ENCODE results near the gene GSE1. TPM values are rescaled to one million over a fixed set of nuclear protein-coding genes. Genes with fewer than 3 reads are reported as not detected.

GSE1 gene
- total and polyA plus RNA-seq, 2 of the 13 experiments (the other 11 are each of a cell fraction or from before 2014, with no cell fraction given), result 16.1 to 31.2 TPM

DNA sequence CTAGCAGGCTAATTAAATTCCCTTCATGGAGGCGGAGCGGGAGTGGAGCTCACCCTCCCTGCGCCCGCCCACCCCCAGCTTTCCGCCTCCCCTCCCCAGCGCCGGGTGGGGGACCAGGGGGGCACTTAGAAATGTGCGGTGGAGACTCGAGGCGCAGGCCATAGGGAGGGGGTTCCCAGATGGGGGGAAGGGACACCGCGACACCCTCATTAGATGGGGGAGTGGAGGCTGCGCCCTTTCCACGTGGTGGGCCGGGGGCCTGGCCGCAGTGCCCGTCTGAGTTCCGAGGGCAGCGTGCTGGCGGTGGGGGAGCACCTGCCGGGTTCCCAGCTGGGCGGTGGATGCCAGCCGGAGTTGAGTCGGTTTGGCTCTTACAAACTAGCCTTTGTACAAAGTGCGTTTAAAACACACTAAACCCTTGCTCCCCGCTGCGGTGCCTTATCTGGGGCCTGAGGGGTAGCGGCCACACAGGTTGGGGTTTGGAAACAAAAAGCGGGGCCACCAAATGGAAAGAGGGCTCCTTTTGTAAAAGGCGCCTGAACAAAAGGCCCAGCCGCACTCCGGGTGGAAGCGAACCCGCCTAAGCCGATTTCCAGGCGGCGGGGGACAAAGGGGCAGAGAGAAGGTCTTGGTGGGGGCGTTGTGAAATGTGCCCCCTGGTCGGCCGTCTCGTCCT is 1.4 kb downstream of the GSE1 start (continued):
- TF ChIP-seq, protein P1, sequence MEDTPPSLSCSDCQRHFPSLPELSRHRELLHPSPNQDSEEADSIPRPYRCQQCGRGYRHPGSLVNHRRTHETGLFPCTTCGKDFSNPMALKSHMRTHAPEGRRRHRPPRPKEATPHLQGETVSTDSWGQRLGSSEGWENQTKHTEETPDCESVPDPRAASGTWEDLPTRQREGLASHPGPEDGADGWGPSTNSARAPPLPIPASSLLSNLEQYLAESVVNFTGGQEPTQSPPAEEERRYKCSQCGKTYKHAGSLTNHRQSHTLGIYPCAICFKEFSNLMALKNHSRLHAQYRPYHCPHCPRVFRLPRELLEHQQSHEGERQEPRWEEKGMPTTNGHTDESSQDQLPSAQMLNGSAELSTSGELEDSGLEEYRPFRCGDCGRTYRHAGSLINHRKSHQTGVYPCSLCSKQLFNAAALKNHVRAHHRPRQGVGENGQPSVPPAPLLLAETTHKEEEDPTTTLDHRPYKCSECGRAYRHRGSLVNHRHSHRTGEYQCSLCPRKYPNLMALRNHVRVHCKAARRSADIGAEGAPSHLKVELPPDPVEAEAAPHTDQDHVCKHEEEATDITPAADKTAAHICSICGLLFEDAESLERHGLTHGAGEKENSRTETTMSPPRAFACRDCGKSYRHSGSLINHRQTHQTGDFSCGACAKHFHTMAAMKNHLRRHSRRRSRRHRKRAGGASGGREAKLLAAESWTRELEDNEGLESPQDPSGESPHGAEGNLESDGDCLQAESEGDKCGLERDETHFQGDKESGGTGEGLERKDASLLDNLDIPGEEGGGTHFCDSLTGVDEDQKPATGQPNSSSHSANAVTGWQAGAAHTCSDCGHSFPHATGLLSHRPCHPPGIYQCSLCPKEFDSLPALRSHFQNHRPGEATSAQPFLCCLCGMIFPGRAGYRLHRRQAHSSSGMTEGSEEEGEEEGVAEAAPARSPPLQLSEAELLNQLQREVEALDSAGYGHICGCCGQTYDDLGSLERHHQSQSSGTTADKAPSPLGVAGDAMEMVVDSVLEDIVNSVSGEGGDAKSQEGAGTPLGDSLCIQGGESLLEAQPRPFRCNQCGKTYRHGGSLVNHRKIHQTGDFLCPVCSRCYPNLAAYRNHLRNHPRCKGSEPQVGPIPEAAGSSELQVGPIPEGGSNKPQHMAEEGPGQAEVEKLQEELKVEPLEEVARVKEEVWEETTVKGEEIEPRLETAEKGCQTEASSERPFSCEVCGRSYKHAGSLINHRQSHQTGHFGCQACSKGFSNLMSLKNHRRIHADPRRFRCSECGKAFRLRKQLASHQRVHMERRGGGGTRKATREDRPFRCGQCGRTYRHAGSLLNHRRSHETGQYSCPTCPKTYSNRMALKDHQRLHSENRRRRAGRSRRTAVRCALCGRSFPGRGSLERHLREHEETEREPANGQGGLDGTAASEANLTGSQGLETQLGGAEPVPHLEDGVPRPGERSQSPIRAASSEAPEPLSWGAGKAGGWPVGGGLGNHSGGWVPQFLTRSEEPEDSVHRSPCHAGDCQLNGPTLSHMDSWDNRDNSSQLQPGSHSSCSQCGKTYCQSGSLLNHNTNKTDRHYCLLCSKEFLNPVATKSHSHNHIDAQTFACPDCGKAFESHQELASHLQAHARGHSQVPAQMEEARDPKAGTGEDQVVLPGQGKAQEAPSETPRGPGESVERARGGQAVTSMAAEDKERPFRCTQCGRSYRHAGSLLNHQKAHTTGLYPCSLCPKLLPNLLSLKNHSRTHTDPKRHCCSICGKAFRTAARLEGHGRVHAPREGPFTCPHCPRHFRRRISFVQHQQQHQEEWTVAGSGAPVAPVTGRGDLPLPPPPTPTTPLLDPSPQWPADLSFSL (CRISPR knock-in tag; IDR thresholded peaks at IDR 0.05), result 0 out of 2 replicates have a peak, but pooled peaks have one; percentile 21
- TF ChIP-seq ZFAT (CRISPR knock-in tag; conservative IDR thresholded peaks at IDR 0.05) (no peak), ZNF790 (CRISPR knock-in tag; IDR thresholded peaks at IDR 0.05; ENCODE audit: borderline replicate concordance) (peak; percentile 78; the same call in 1 of the 2 replicates), SOX13 (IDR thresholded peaks at IDR 0.05) (no peak), SOX13 (CRISPR knock-in tag; conservative IDR thresholded peaks at IDR 0.05 in 1 of 2, IDR thresholded peaks at IDR 0.05 in 1 of 2) (no peak), KDM2A (CRISPR knock-in tag; IDR thresholded peaks at IDR 0.05; ENCODE audit: borderline replicate concordance, low read depth) (no peak), HHEX (CRISPR knock-in tag; IDR thresholded peaks at IDR 0.05) (no peak)
- TF ChIP-seq, protein P2, sequence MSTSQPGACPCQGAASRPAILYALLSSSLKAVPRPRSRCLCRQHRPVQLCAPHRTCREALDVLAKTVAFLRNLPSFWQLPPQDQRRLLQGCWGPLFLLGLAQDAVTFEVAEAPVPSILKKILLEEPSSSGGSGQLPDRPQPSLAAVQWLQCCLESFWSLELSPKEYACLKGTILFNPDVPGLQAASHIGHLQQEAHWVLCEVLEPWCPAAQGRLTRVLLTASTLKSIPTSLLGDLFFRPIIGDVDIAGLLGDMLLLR (CRISPR knock-in tag; IDR thresholded peaks at IDR 0.05), result no peak
- TF ChIP-seq, protein P3, sequence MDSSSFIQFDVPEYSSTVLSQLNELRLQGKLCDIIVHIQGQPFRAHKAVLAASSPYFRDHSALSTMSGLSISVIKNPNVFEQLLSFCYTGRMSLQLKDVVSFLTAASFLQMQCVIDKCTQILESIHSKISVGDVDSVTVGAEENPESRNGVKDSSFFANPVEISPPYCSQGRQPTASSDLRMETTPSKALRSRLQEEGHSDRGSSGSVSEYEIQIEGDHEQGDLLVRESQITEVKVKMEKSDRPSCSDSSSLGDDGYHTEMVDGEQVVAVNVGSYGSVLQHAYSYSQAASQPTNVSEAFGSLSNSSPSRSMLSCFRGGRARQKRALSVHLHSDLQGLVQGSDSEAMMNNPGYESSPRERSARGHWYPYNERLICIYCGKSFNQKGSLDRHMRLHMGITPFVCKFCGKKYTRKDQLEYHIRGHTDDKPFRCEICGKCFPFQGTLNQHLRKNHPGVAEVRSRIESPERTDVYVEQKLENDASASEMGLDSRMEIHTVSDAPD (CRISPR knock-in tag; IDR thresholded peaks at IDR 0.05), result no peak
- TF ChIP-seq, protein P4, sequence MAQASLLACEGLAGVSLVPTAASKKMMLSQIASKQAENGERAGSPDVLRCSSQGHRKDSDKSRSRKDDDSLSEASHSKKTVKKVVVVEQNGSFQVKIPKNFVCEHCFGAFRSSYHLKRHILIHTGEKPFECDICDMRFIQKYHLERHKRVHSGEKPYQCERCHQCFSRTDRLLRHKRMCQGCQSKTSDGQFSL (CRISPR knock-in tag; IDR thresholded peaks at IDR 0.05), result peak; percentile 54; the same call in 1 of the 2 replicates
- TF ChIP-seq, protein P5, sequence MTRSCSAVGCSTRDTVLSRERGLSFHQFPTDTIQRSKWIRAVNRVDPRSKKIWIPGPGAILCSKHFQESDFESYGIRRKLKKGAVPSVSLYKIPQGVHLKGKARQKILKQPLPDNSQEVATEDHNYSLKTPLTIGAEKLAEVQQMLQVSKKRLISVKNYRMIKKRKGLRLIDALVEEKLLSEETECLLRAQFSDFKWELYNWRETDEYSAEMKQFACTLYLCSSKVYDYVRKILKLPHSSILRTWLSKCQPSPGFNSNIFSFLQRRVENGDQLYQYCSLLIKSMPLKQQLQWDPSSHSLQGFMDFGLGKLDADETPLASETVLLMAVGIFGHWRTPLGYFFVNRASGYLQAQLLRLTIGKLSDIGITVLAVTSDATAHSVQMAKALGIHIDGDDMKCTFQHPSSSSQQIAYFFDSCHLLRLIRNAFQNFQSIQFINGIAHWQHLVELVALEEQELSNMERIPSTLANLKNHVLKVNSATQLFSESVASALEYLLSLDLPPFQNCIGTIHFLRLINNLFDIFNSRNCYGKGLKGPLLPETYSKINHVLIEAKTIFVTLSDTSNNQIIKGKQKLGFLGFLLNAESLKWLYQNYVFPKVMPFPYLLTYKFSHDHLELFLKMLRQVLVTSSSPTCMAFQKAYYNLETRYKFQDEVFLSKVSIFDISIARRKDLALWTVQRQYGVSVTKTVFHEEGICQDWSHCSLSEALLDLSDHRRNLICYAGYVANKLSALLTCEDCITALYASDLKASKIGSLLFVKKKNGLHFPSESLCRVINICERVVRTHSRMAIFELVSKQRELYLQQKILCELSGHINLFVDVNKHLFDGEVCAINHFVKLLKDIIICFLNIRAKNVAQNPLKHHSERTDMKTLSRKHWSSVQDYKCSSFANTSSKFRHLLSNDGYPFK (CRISPR knock-in tag; IDR thresholded peaks at IDR 0.05; ENCODE audit: borderline replicate concordance), result peak; percentile 35; the same call in 1 of the 2 replicates
- TF ChIP-seq, protein P6, sequence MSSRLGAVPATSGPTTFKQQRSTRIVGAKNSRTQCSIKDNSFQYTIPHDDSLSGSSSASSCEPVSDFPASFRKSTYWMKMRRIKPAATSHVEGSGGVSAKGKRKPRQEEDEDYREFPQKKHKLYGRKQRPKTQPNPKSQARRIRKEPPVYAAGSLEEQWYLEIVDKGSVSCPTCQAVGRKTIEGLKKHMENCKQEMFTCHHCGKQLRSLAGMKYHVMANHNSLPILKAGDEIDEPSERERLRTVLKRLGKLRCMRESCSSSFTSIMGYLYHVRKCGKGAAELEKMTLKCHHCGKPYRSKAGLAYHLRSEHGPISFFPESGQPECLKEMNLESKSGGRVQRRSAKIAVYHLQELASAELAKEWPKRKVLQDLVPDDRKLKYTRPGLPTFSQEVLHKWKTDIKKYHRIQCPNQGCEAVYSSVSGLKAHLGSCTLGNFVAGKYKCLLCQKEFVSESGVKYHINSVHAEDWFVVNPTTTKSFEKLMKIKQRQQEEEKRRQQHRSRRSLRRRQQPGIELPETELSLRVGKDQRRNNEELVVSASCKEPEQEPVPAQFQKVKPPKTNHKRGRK (CRISPR knock-in tag; IDR thresholded peaks at IDR 0.05), result no peak
- TF ChIP-seq, protein P7, sequence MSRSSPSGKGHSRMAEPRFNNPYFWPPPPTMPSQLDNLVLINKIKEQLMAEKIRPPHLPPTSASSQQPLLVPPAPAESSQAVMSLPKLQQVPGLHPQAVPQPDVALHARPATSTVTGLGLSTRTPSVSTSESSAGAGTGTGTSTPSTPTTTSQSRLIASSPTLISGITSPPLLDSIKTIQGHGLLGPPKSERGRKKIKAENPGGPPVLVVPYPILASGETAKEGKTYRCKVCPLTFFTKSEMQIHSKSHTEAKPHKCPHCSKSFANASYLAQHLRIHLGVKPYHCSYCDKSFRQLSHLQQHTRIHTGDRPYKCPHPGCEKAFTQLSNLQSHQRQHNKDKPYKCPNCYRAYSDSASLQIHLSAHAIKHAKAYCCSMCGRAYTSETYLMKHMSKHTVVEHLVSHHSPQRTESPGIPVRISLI (CRISPR knock-in tag; IDR thresholded peaks at IDR 0.05; ENCODE audit: borderline replicate concordance), result no peak
